HG02943 (cell line): ENCODE data around the gene NCL.

ENCODE experiments used
- ATAC-seq: cut with Tn5 transposase; IDR thresholded peaks from one replicate; pipeline ENCODE4 v1.9.1; 2021; ENCODE audit warnings: mild to moderate bottlenecking, low read depth, moderate library complexity; ENCODE audit not compliant: unreplicated experiment

Gene NCL, protein sequence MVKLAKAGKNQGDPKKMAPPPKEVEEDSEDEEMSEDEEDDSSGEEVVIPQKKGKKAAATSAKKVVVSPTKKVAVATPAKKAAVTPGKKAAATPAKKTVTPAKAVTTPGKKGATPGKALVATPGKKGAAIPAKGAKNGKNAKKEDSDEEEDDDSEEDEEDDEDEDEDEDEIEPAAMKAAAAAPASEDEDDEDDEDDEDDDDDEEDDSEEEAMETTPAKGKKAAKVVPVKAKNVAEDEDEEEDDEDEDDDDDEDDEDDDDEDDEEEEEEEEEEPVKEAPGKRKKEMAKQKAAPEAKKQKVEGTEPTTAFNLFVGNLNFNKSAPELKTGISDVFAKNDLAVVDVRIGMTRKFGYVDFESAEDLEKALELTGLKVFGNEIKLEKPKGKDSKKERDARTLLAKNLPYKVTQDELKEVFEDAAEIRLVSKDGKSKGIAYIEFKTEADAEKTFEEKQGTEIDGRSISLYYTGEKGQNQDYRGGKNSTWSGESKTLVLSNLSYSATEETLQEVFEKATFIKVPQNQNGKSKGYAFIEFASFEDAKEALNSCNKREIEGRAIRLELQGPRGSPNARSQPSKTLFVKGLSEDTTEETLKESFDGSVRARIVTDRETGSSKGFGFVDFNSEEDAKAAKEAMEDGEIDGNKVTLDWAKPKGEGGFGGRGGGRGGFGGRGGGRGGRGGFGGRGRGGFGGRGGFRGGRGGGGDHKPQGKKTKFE

DNA sequence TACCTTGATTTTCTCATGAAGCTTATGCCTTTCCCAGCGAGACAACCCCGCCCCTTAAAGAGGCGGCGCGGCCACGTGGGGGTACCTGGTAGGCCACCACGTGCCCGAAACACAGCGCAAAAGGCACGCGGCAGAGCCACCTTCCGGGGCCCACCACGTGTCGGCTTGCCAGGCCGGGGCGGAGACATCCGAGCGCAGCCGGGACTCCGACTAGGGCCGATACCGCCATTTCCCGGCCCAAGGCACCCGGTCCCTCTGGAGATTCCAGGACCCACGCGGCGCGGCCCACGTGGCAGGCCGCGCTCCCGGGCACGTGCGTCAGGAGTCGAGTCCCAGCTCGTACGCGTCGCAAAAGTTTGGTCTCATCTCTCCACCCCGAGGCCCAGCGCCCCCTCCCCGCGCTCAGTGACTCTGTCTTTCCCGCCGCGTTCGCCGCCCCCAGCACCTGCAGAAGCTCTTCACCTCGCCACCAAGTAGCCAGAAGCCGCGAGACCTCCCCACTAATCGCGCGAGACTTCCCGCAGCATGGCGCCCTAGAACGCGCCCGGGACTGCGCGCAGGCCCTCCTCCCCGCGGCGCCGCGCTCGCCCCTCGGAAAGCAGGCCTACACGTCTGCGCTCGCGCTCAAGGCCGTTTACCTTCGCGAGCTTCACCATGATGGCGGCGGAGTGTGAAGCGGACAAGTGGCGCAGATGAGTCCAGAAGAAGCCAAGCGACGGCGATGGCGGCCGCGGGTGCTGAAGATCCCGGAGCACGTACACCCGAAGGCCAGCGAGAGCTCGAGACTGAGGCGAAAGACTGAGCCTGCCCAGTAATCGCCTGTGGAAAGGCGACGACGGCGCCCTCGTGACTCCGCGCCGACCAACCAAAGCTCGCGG is at the start of gene NCL:
Gene NCL, minus strand, starts transcription at position 787 of the 878 bp plus-strand sequence. Its CDS starts 131 bp downstream, at position 656.
- ATAC-seq: peak; percentile 85

DNA sequence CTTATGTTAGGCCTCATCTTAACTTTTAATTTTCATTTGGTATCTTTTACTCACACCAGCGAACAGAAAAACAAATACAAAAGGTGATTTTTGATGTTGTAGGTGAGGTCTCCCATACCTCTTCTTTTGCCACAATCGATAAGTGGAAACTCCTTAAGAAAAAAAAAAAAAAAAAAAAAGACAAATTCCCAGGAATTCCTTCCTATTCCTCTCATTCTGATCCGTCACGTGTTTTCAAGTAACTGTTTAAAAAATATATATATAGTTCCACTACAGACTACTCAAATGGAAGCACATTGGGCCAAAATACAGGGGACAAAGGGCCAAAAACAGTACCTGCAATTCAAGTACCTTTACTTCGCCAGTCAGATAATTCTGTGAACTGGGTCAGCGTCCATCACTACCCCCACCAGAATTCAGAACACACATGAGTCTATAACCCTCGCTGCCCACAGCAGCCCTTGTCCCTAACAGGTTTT is 49.5 kb upstream of the NCL start:
- ATAC-seq: no peak

DNA sequence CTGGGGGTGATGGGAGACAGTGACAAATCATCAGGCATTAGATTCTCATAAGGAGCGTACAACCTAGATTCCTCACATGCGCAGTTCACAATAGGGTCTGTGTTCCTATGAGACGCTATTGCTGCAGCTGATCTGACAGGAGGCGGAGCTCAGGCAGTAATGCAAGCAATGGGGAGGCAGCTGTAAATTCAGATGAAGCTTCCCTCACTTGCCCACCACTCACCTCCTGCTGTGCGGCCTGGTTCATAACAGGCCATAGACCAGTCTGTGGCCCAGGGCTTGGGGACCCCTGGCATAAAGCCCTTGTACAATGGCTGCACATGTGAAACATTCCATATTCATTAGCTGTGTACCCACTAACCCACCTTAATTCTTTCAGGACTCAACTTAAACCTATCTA is 47.9 kb upstream of the NCL start:
- no peak for ATAC-seq

DNA sequence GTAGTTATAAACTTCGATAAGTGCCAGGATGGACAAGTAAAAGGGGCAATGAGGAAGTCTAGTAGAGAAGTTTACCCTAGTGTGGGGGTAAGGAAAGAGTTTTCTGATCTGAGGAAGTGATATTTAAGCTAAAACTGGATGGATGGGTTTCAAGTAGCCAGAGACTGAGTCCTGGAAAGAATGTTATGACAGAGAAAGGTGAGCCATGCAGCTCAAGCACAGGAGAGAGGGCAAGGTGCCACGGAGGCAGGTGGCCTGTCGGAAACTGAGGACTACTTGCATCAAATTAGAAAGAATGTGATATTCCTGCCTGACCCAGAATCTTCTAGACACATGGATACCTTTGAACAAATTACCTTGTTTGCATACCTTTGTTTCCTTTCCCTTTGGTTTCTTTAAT is 39.5 kb upstream of the NCL start:
- ATAC-seq: no peak

DNA sequence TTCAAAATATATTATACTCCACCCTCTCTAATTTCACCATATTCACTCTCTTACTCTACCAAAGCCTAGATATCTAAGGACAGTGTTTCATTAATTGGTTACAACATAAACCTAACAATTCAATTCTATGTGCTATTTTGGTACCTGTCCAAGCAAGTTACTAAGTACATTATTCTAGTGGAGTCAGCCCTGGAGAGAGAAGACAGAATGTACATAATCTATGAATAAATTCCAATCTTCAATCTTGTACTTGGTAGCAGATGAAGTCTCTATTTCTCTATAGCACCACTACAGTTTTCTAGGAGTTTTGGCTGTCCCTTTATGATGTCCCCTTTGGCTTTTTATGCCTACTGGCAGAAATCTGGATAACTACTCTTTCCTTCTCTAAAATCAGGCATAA is 38.3 kb upstream of the NCL start:
- no peak for ATAC-seq

DNA sequence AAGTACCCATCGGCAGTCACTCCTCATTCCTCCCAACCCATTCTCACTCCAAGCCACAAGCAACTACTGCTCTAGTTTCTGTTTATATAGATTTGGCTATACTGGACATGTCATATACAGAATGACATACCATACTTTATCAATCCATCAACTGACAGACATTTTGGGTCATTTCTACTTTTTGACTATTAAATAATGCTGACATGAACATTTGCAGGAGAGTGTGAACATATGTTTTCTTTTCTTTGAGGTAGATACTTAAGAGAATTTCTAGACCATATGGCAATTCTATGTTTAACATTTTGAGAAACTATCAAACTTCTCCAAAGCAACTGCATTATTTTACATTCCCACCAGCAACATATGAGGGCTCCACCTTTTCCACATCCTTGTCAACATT is 33.4 kb upstream of the NCL start:
- ATAC-seq: no peak

DNA sequence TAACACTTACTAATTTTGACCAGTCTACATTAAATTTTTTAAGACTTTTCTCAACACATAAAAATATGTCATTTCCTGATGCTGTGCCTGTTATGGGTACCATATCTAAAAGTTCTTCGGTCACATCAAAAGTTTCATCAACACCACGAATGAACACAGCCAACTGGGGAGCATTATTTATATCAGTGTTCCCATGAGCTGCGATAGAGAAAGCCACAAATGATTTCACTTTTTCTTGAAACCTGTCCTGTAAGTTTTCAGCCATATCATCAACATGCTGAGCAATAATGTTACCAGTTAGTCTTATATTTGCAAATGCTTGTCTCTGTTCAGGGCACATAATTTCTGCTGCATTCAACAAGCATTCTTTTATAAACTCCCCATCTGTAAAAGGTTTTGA is 30.4 kb upstream of the NCL start:
- no peak for ATAC-seq

DNA sequence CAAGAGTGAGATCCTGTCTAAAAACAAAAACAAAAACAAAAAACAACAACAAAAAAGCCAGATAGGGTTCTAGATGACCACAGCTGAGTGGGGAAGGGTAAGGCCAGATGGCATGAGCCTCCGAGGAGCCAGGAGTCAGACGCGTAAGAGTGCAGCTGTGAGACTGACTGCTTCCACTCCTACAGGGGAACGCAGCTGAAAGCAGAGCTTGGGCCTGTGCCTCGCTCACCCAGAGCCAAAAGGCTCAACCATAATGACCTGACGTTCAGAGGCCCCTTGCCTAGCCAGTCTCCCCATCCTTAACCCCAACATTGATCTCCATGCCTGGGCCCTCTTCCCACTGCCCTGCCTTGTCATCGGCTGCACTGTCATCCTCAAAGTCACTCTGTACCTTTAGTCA is 26.5 kb upstream of the NCL start:
- no peak for ATAC-seq

DNA sequence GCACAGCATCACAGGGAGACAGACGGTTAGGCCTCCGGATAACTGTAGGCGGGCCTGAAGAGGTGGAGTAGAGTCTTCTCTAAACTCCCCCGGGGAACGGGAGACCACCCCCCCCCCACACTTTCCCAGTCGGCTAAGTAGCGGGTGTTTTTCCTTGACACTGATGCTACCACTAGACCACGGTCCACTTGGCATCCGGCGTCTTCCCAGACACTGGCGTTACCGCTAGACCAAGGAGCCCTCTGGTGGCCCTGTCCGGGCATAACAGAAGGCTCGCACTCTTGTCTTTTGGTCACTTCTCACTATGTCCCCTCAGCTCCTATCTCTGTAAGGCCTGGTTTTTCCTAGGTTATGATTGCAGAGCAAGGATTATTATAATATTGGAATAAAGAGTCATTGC is 25.7 kb upstream of the NCL start:
- no peak for ATAC-seq

DNA sequence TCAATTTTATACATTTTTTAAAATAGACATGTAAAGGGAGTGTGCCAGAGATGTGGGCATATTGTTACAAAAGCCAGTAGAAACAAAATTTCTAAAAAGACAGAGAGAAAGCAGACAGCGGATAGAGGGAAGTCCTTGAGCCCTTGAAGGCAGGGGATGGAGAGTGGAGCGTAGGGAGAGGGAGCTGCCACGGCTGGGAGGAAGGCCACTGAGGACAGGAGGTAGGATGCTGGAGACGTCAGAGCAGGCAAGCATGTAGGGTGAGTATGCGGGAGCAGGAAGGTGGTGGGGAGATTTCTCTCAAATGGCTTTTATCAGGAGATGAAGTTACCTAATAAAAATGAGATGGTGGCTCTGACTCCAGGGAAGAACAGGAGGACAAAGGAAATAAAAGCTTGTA is 24.0 kb upstream of the NCL start:
- ATAC-seq: no peak

DNA sequence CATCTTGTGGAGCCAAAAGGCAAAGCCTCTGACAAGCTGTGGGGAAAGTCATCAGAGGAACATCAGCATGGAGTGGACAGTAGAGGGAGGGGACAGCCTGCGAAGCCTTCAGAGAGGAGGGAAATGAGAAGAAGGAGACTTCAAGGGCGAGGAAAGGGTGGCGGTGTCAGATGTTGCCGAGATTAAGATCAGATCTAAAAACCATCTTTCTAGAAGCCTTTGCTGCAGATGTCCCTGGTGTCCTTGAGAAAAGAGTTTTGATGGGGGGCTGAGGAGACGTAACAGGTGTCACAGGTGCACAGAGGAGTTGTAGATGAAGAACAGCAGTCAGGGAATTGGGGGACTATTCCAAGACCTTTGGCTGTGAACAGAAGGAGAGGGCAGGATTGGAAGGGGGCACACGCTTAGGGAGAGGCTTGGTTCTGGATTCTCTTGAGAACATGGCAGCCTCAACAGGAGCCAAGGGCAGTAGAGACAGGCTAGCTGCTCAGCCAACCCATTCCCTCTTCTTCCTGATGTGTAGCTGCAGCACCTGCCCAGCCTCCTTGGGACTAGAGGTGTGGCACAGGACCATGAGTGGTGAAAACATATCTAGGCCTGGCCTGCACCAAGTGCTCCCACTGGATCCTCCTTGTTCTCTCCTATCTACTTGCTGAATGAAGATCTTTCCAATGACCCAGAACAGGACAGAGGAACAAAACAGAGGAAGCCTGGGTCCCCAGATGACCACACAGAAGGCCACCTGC is 22.7 kb upstream of the NCL start:
- no peak for ATAC-seq

DNA sequence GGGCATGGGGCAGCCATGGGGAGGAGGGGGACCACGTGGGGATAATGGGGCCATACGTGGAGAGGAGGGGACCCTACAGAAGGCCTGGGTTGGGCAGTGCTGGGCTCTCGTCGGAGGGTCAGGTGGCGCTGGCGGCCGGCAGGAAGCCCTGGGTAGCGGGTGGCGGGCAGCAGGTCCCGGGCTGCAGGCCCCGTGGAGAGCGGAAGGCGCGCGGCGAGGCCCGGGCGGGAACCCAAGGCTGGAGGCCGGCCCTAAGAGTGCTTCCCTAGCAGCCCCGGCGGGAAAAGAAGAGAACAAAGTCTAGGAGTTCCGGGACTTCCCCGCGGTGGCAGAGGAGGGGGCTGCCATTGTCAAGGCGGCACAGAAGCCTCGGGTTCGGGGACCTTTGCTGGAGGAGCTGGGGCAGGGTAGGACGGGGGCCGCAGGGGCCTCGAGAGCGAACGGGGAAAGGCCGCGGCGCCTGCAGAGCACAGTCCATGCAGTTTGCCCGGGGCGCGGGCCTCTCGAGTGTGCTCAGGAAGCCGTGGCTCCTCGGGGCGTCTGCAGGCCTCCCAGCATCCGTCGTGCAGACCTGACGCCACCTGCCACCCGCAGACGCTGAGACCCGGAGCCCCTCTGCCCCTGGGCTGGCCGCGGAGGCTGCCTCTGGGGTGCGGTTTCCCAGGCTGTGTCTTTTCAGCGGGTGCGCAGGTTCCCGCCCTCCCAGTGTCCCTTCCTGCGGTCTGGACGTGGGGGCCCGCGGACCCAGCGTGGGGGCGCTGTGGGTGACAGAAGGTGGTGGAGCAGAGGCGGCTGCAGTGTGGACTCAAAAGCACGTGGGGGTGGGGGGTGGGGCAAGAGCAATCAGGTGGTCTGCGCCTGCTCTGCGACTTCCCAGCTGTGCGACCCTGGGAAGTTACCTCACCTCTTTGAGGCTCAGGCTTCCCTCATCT is 19.4 kb upstream of the NCL start:
- no peak for ATAC-seq

DNA sequence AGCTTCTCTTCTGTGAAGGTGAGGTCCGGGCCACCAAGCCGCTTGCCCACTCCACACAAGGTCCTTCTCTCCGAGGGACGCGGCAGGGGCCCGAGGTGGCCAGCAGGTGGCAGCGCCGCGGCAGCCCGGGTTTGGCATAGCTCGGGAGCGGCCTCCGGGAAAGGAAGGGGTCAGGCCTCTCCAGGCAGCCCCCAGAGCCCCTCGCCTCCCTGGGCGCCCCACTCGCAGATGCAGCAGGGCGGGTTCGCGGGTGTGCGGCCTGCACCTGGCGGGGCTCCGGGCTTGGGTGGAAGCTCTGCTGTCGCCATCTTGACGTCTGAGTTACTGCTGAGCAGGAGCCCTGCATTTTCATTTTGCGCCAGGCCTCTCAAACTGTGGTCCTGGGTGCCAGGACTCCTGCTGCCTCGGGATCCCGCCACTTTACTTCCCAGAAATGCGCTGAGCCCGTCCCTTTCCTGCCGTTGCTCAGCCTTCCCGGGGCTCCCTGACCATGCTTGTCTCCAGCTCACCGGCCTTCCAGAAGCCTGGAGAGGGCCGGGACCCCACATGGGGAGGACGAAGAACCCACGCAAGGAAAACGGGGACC is 18.6 kb upstream of the NCL start:
- no peak for ATAC-seq

DNA sequence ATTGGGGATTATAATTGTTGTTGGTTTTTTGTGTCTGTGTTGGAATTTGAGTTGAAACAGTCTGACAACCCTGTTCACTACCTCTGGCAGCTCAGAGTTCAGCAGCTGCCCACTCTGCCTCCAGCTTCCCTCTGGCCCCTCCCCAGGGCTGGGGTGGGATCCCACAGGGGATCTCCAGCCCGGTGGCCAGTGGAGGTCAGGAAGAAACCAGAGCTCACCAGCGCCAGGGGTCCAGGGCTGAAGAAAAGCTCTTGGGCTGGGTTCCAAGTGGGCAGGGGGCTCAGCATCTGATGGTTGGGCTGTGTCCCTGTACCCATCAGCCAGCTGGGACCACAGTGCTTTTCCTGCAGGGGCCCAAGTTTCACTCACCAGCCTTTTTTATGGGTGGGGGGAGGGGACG is 16.5 kb upstream of the NCL start:
- ATAC-seq: no peak

DNA sequence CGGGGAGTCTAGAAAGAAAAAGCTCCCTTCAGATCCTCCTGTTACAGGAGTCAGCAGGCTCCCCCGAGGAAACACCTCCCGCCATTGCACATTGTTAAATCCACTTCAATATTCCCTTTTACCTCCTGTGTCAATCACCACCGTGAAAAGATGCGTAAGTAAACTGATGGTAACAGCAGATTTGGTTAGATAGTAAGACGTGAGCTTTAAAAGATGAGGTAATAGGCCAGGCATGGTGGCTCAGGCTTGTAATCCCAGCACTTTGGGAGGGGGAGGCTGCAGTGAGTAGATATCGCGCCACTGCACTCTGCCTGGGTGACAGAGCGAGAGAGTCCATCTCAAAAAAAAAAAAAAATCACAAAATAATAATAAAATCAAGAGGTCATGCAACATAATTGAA is 15.2 kb upstream of the NCL start:
- ATAC-seq: no peak

DNA sequence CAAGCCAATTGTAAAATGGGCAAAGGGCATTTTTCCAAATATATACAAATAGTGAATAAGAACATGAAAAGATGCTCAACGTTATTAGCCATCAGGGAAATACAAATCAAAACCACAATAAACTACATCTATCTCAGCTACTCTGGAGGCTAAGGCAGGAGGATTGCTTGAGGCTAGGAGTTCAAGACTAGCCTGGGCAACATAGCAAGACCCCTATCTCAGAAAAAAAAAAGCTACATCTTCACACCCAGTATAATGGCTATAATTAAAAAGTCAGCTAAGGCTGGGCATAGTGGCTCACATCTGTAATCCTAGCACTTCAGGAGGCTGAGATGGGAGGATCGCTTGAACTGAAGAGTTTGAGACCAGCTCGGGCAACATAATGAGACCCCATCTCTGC is 12.6 kb upstream of the NCL start:
- ATAC-seq: no peak

DNA sequence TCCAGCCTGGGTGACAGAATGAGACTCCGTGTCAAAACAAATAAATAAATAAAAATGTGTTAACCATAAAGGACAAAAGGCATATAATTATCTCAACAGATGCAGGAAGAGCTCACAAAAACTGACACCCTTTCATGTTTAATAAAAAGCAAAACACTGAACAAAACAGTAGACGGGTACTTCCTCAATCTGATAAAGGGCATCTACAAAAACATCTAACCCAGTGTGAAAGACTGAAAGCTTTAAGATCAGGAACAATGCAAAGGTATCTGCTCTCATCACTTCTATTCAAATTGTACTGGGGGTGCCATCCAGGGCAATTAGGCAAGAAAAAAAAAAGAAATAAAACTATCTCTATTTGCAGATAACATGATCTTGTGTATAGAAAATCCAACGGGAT is 11.7 kb upstream of the NCL start:
- no peak for ATAC-seq

DNA sequence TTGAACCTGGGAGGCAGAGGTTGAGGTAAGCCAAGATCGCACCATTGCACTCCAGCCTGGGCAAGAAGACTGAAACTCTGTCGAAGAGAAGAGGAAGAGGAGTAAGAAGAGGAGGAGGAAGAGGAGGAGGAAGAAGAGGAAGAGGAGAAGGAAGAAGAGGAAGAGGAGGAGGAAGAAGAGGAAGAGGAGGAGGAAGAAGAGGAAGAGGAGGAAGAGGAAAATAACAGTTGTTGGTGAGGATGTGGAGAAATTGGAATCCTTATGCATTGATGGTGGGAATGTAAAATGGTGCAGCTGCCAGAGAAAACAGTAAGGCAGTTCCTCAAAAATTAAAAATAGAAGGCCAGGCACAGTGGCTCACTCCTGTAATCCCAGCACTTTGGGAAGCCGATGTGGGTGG is 8.5 kb upstream of the NCL start:
- no peak for ATAC-seq
